KMS-11 (cell line): Measurements from ENCODE around the gene PRDM1.

Experiments
- H2AFZ ChIP-seq: fragments of 200-600 bp; sonication (generic); 2 replicates; pipeline ENCODE4 v1.6.1; 2016; ENCODE audit warnings: antibody characterized with exemption, mixed run types, low read depth
- H3K27ac ChIP-seq: fragments of 200-600 bp; sonication (generic); 2 replicates; pipeline ENCODE4 v1.6.1; 2016; ENCODE audit warnings: mild to moderate bottlenecking, mixed run types
- H3K27me3 ChIP-seq: fragments of 200-600 bp; sonication (generic); 2 replicates; pipeline ENCODE4 v1.6.1; 2017; ENCODE audit warnings: mild to moderate bottlenecking, low read depth, mixed run types, moderate library complexity; ENCODE audit not compliant: insufficient read depth
- H3K36me3 ChIP-seq: fragments of 200-600 bp; sonication (generic); 2 replicates; pipeline ENCODE4 v1.6.1; 2017; ENCODE audit warnings: mild to moderate bottlenecking, mixed run types; ENCODE audit not compliant: insufficient read depth
- H3K4me1 ChIP-seq: fragments of 200-600 bp; sonication (generic); 2 replicates; pipeline ENCODE4 v1.6.1; 2016; ENCODE audit warnings: mild to moderate bottlenecking, low read depth, mixed run types; ENCODE audit not compliant: poor library complexity, severe bottlenecking
- H3K4me2 ChIP-seq: fragments of 200-600 bp; sonication (generic); 2 replicates; pipeline ENCODE4 v1.7.0; 2016; ENCODE audit warnings: mild to moderate bottlenecking, mixed run types
- H3K4me3 ChIP-seq: fragments of 200-600 bp; sonication (generic); IDR thresholded peaks from 2 replicates; pipeline ENCODE4 v1.6.1; 2017; ENCODE audit warnings: low read depth, low read length, mixed read lengths; ENCODE audit not compliant: insufficient read depth
- H3K79me2 ChIP-seq: fragments of 200-600 bp; sonication (generic); 2 replicates; pipeline ENCODE4 v1.6.1; 2016; ENCODE audit warnings: low read depth, mixed run types; ENCODE audit not compliant: insufficient read depth
- H3K9ac ChIP-seq: fragments of 200-600 bp; sonication (generic); 2 replicates; pipeline ENCODE4 v1.6.1; 2016; ENCODE audit warnings: mild to moderate bottlenecking, mixed run types
- H4K20me1 ChIP-seq: fragments of 200-600 bp; sonication (generic); 2 replicates; pipeline ENCODE4 v1.6.1; 2016; ENCODE audit warnings: mild to moderate bottlenecking, mixed run types; ENCODE audit not compliant: insufficient read depth
- CTCF ChIP-seq: fragments of 200-600 bp; sonication (generic); conservative IDR thresholded peaks from 2 replicates; pipeline ENCODE4 v1.6.1; 2017; ENCODE audit warnings: low read depth, mild to moderate bottlenecking, antibody characterized with exemption, low read length, moderate library complexity, mixed read lengths

PRDM1 gene

GRCh38 chr6:106056060-106056745, 29.9 kb upstream of the PRDM1 start:
- H3K4me2 ChIP-seq, result no peak overlapping the region
- no peak overlapping the region for H3K9ac ChIP-seq
- no peak overlapping the region for H2AFZ ChIP-seq
- no peak overlapping the region for H3K4me3 ChIP-seq
- H4K20me1 ChIP-seq, result no peaks in the 10 kb centered on the region
- H3K4me1 ChIP-seq, result no peaks in the 10 kb centered on the region
- TF ChIP-seq CTCF, result no peak
- no peaks in the 10 kb centered on the region for H3K27me3 ChIP-seq
- H3K79me2 ChIP-seq, result peaks cover 4% of the 10 kb centered on the region; the same call in 1 of the 2 replicates
- no peak overlapping the region for H3K27ac ChIP-seq
- H3K36me3 ChIP-seq, result no peaks in the 10 kb centered on the region

- Histone ChIP-seq H3K9ac (no peak overlapping the region), H3K79me2 (peaks cover 4% of the 10 kb centered on the region; the same call in 1 of the 2 replicates), H3K4me1 (no peaks in the 10 kb centered on the region), H3K27ac (no peak overlapping the region), H3K4me2 (no peak overlapping the region), H3K4me3 (no peak overlapping the region), H3K36me3 (no peaks in the 10 kb centered on the region), H3K27me3 (no peaks in the 10 kb centered on the region), H2AFZ (no peak overlapping the region), H4K20me1 (no peaks in the 10 kb centered on the region)
- no peak for TF ChIP-seq CTCF
These were observed 29.3 kb upstream of the PRDM1 start for GRCh38 chr6:106056746-106057390.

GRCh38 chr6:106059331-106059730, 26.8 kb upstream of the PRDM1 start:
- no peaks in the 10 kb centered on the region; the same call in 1 of the 2 replicates for H3K79me2 ChIP-seq

GRCh38 chr6:106060167-106060566, 26.0 kb upstream of the PRDM1 start:
- H3K27ac ChIP-seq, result no peak overlapping the region
- no peak overlapping the region for H2AFZ ChIP-seq
- H3K4me2 ChIP-seq, result no peak overlapping the region
- TF ChIP-seq CTCF, result no peak
- no peaks in the 10 kb centered on the region for H3K27me3 ChIP-seq
- H3K36me3 ChIP-seq, result no peaks in the 10 kb centered on the region
- H3K4me3 ChIP-seq, result no peak overlapping the region
- no peaks in the 10 kb centered on the region; the same call in 1 of the 2 replicates for H3K79me2 ChIP-seq
- peaks cover 7% of the 10 kb centered on the region for H3K4me1 ChIP-seq
- no peaks in the 10 kb centered on the region for H4K20me1 ChIP-seq
- H3K9ac ChIP-seq, result no peak overlapping the region

More at GRCh38 chr6:106059331-106059730, 26.8 kb upstream of the PRDM1 start:
- no peak overlapping the region for H2AFZ ChIP-seq
- H3K27me3 ChIP-seq, result no peaks in the 10 kb centered on the region
- no peak for TF ChIP-seq CTCF
- H3K27ac ChIP-seq, result no peak overlapping the region
- no peak overlapping the region for H3K4me3 ChIP-seq
- no peaks in the 10 kb centered on the region for H3K36me3 ChIP-seq
- no peak overlapping the region for H3K9ac ChIP-seq
- H3K4me1 ChIP-seq, result peaks cover 7% of the 10 kb centered on the region
- no peak overlapping the region for H3K4me2 ChIP-seq
- H4K20me1 ChIP-seq, result no peaks in the 10 kb centered on the region
